Hepatocyte (in vitro differentiated cells): ENCODE measurements around the gene CCDC102B. TPM values are rescaled to one million over a fixed set of nuclear protein-coding genes. Genes with fewer than 3 reads are reported as not detected.

Experiments used
- DNase-seq: peaks from one replicate; pipeline ENCODE4 v3.0.0-alpha.2; 2016; ENCODE audit warnings: low spot score
- H2AFZ ChIP-seq: fragments of 200-600 bp; sonication (generic); 2 replicates; pipeline ENCODE4 v1.6.0; 2016; ENCODE audit warnings: antibody characterized with exemption, mild to moderate bottlenecking
- H3K27ac ChIP-seq: fragments of 200-600 bp; sonication (generic); 2 replicates; pipeline ENCODE4 v1.5.1; 2016; ENCODE audit warnings: mild to moderate bottlenecking
- H3K27me3 ChIP-seq: fragments of 200-600 bp; sonication (generic); 2 replicates; pipeline ENCODE4 v1.6.1; 2016
- H3K36me3 ChIP-seq: fragments of 200-600 bp; sonication (generic); replicated peaks from 2 replicates; pipeline ENCODE4 v1.5.1; 2016; ENCODE audit warnings: low read depth; ENCODE audit not compliant: insufficient read depth
- H3K4me1 ChIP-seq: fragments of 200-600 bp; sonication (generic); 2 replicates; pipeline ENCODE4 v1.5.1; 2016; ENCODE audit warnings: mild to moderate bottlenecking, moderate library complexity; ENCODE audit not compliant: insufficient read depth
- H3K4me2 ChIP-seq: fragments of 200-600 bp; sonication (generic); 2 replicates; pipeline ENCODE4 v1.6.0; 2016
- H3K4me3 ChIP-seq: fragments of 200-600 bp; sonication (generic); 2 replicates; pipeline ENCODE4 v1.5.1; 2016; ENCODE audit warnings: mild to moderate bottlenecking
- H3K79me2 ChIP-seq: fragments of 200-600 bp; sonication (generic); 2 replicates; pipeline ENCODE4 v1.6.0; 2017; ENCODE audit warnings: mild to moderate bottlenecking
- H3K9me2 ChIP-seq: fragments of 200-600 bp; sonication (generic); replicated peaks from 2 replicates; pipeline ENCODE4 v1.6.0; 2017; ENCODE audit warnings: mild to moderate bottlenecking; ENCODE audit not compliant: insufficient read depth
- H3K9me3 ChIP-seq: fragments of 200-600 bp; sonication (generic); 2 replicates; pipeline ENCODE4 v1.5.1; 2016; ENCODE audit warnings: low read depth, mild to moderate bottlenecking
- H4K20me1 ChIP-seq: fragments of 200-600 bp; sonication (generic); 2 replicates; pipeline ENCODE4 v1.6.0; 2016; ENCODE audit warnings: mild to moderate bottlenecking; ENCODE audit not compliant: insufficient read depth, poor library complexity, severe bottlenecking
- CTCF ChIP-seq: fragments of 200-600 bp; sonication (generic); IDR thresholded peaks from 2 replicates; pipeline ENCODE4 v1.5.1; 2016; ENCODE audit warnings: antibody characterized with exemption, mild to moderate bottlenecking; ENCODE audit not compliant: poor library complexity
- EZH2 ChIP-seq: fragments of 200-600 bp; sonication (generic); IDR thresholded peaks from 2 replicates; pipeline ENCODE4 v1.6.1; 2016; ENCODE audit warnings: antibody characterized with exemption, mild to moderate bottlenecking, borderline replicate concordance
- EZH2phosphoT487 ChIP-seq: fragments of 200-600 bp; sonication (generic); IDR thresholded peaks from one replicate; pipeline ENCODE4 v1.6.1; 2018; ENCODE audit warnings: antibody characterized with exemption, mild to moderate bottlenecking, low read depth, moderate library complexity; ENCODE audit not compliant: unreplicated experiment, severe bottlenecking
- WGBS: methylation state at CpG from one replicate; pipeline ENCODE4 v1.1.6; 2016; ENCODE audit warnings: low lambda C conversion rate; ENCODE audit errors: missing lambda C conversion rate; 5-methylcytosine and 5-hydroxymethylcytosine counted together
- polyA plus RNA-seq: library from polyadenylated mRNA; unstranded; fragments of >200 nt; fragmentation: Nextera tagmentation; extraction: Ambion mirVana; gene quantifications from 2 replicates; pipeline ENCODE4 v1.2.1, GENCODE V29; 2016
- total RNA-seq: library from RNA; depleted of rRNA; stranded (reverse); fragments of >200 nt; gene quantifications from 2 replicates; pipeline ENCODE4 v1.2.3, GENCODE V29; 2014

The CCDC102B gene
- total and polyA plus RNA-seq, 2 experiments from 2014 or later, result 2.8 to 5.4 TPM

GRCh38 chr18:68848242-68848641 lies 50.4 kb downstream of the CCDC102B start:
- no peak overlapping the region for H3K4me3 ChIP-seq
- H3K27me3 ChIP-seq, result no peaks in the 10 kb centered on the region
- no peak for DNase-seq
- no peaks in the 10 kb centered on the region for H3K9me2 ChIP-seq
- TF ChIP-seq CTCF, result no peak
- no peak for TF ChIP-seq EZH2
- H2AFZ ChIP-seq, result no peak overlapping the region
- no peaks in the 10 kb centered on the region for H3K36me3 ChIP-seq
- no peak overlapping the region for H3K4me2 ChIP-seq
- no peaks in the 10 kb centered on the region for H3K9me3 ChIP-seq
- no peaks in the 10 kb centered on the region for H4K20me1 ChIP-seq
- no peak overlapping the region for H3K27ac ChIP-seq
- H3K79me2 ChIP-seq, result no peaks in the 10 kb centered on the region
- 54% methylated on average over 1 of the region's 1 CpG for WGBS
- no peaks in the 10 kb centered on the region for H3K4me1 ChIP-seq

- Histone ChIP-seq H3K4me1 (no peaks in the 10 kb centered on the region), H4K20me1 (no peaks in the 10 kb centered on the region), H2AFZ (no peak overlapping the region), H3K4me3 (no peak overlapping the region), H3K27ac (no peak overlapping the region), H3K79me2 (no peaks in the 10 kb centered on the region), H3K36me3 (no peaks in the 10 kb centered on the region), H3K4me2 (no peak overlapping the region), H3K9me2 (no peaks in the 10 kb centered on the region), H3K27me3 (no peaks in the 10 kb centered on the region), H3K9me3 (no peaks in the 10 kb centered on the region)
- no peak for DNase-seq
- 71% methylated on average over 4 of the region's 4 CpGs for WGBS
- TF ChIP-seq EZH2 (no peak), CTCF (no peak), EZH2phosphoT487 (no peak)
Measured at GRCh38 chr18:68854786-68855391, 57.0 kb downstream of the CCDC102B start.

- Histone ChIP-seq H3K36me3 (no peaks in the 10 kb centered on the region), H3K9me2 (no peaks in the 10 kb centered on the region), H3K27me3 (no peaks in the 10 kb centered on the region), H3K4me3 (no peak overlapping the region), H3K27ac (no peak overlapping the region), H4K20me1 (no peaks in the 10 kb centered on the region), H3K9me3 (no peaks in the 10 kb centered on the region), H3K4me1 (no peaks in the 10 kb centered on the region), H3K4me2 (no peak overlapping the region), H3K79me2 (no peaks in the 10 kb centered on the region), H2AFZ (no peak overlapping the region)
- TF ChIP-seq EZH2 (no peak), CTCF (no peak), EZH2phosphoT487 (no peak)
- DNase-seq, result no peak
Measured at GRCh38 chr18:68855491-68855890, 57.6 kb downstream of the CCDC102B start.

GRCh38 chr18:68861365-68861764 lies 63.5 kb downstream of the CCDC102B start:
- H3K4me3 ChIP-seq, result no peak overlapping the region
- no peak overlapping the region for H3K4me2 ChIP-seq
- no peaks in the 10 kb centered on the region for H3K4me1 ChIP-seq
- no peaks in the 10 kb centered on the region for H4K20me1 ChIP-seq
- no peaks in the 10 kb centered on the region for H3K36me3 ChIP-seq
- no peak overlapping the region for H2AFZ ChIP-seq
- H3K27ac ChIP-seq, result no peak overlapping the region
- WGBS, result 65% methylated on average over 2 of the region's 2 CpGs
- H3K9me2 ChIP-seq, result no peaks in the 10 kb centered on the region
- no peak for DNase-seq
- no peaks in the 10 kb centered on the region for H3K9me3 ChIP-seq
- H3K79me2 ChIP-seq, result no peaks in the 10 kb centered on the region
- no peak for TF ChIP-seq EZH2
- TF ChIP-seq CTCF, result no peak
- TF ChIP-seq EZH2phosphoT487, result no peak
- no peaks in the 10 kb centered on the region for H3K27me3 ChIP-seq
